Left lung (tissue), 10 donors: ENCODE data around the gene EHD2. TPM values are rescaled to one million over a fixed set of nuclear protein-coding genes. Genes with fewer than 3 reads are reported as not detected.
A peak's percentile ranks its signal among the peaks of the same experiment; 100 is the strongest.

Source experiments
- ATAC-seq: fragments of 200-7000 bp; cut with Tn5 transposase; one replicate; pipeline ENCODE4 v1.9.1; 2020; ENCODE audit warnings: moderate library complexity
- DNase-seq, 4 donors: peaks; one replicate each; pipeline ENCODE4 v3.0.0-alpha.2; 2013 to 2020
- H3K27ac ChIP-seq, 2 donors: fragments of 200-600 bp; sonication (generic) in 1 of 2; one replicate each; pipeline versions ENCODE4 v1.5.0 to v1.8.0; 2020 to 2021
- H3K27me3 ChIP-seq, 2 donors: fragments of 200-600 bp; sonication (generic) in 1 of 2; one replicate each; pipeline versions ENCODE4 v1.5.0 to v1.8.0; 2020 to 2021
- H3K36me3 ChIP-seq, 2 donors: fragments of 200-600 bp; sonication (generic) in 1 of 2; one replicate each; pipeline versions ENCODE4 v1.5.0 to v1.8.0; 2020 to 2021
- H3K4me1 ChIP-seq, 2 donors: fragments of 200-600 bp; one replicate each; pipeline ENCODE4 v1.8.0; 2021
- H3K4me3 ChIP-seq, 2 donors: fragments of 200-600 bp; sonication (generic) in 1 of 2; one replicate each; pipeline versions ENCODE4 v1.5.0 to v1.8.0; 2020 to 2021; ENCODE audit warnings: mild to moderate bottlenecking in 1 of 2
- H3K9me3 ChIP-seq, 2 donors: fragments of 200-600 bp; sonication (generic) in 1 of 2; one replicate each; pipeline versions ENCODE4 v1.5.0 to v1.8.0; 2020 to 2021
- intact Hi-C, 2 donors: fragments of 100-400 bp; cut with DNase I; formaldehyde crosslinking; loops; one replicate each; pipeline versions ENCODE4 v1.11.2 to v1.14.2; 2022
- polyA plus RNA-seq, 6 donors: library from polyadenylated mRNA; unstranded; fragments of 120-200 nt; gene quantifications; one replicate each; pipeline ENCODE4 v1.2.1, GENCODE V29; 2013; ENCODE audit not compliant: insufficient read length in 6 of 6
- total RNA-seq, 2 donors: library from RNA; stranded (reverse); fragmentation: NEBNext Ultra II Directional; extraction: Animal tissue kit (Norgen Biotek cat#: 25700); gene quantifications; one replicate each; pipeline ENCODE4 v1.2.1, GENCODE V29; 2021
- TF ChIP-seq, protein P1 (sequence below), 2 donors: fragments of 200-600 bp; sonication (generic) in 1 of 2; IDR thresholded peaks; one replicate each; pipeline versions ENCODE4 v1.5.0 to v1.8.0; 2021; ENCODE audit warnings: antibody characterized with exemption in 2 of 2
- donor health status: DM: no; HTN: yes; CAD: no.
- donor health status: DM: no; HTN: no; CAD: no.

The EHD2 gene
- total and polyA plus RNA-seq, 8 donors = 97.3 to 263 (median 130) TPM

DNA sequence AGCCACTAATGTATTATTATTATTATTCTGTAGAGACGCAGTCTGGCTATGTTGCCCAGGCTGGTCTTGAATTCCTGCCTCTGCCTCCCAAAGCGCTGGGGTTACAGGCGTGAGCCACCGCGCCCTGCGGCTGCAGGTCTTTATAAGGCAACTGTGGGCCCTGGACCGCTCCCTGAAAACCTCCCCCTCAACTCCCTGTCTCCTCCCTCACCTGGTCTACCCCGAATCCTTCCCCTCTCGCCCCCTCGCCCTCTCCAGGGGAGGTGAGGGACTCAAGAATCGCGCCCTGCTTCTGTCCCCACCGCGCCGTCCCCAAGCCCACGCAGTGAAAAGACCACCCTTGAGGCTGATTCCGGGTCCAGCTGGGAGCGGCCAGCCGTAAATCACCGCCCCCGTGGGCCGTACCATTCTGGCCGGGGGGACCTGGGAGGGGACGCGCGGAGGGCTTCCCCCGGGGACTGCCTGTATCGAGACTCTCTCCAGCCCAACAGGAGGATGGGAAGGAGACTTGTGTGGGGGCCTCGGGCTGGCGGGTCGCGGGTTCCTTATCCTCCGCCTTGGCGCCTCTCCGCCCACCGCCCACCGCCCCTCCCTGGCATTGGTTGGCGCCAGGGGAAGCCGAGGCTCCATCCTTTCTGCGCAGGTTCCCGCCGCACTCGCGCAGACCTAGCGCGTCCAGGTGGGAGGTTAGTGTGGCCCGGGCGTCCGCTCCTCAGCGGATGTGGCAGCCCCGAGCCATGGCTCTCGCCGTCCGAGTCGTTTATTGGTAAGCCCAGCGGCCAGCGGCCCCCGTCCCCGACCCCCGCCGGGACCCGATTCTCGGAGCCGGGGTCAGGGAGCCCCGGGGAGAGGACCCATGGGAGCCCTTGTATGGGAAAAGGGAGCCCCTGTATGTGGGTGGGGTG is 65.1 kb downstream of the EHD2 start, which contains the start of gene SELENOW:
SELENOW (plus strand) TSS at position 655 of the 905 bp plus-strand sequence; CDS start at position 738, 83 bp downstream.
- DNase-seq = peak; percentile 76 to 92 (median 82)
- peak; percentile 90 for ATAC-seq
- H3K36me3 ChIP-seq = peaks cover 0 to 26% of the 10 kb centered on the region in 2 donors
- TF ChIP-seq, protein P1, sequence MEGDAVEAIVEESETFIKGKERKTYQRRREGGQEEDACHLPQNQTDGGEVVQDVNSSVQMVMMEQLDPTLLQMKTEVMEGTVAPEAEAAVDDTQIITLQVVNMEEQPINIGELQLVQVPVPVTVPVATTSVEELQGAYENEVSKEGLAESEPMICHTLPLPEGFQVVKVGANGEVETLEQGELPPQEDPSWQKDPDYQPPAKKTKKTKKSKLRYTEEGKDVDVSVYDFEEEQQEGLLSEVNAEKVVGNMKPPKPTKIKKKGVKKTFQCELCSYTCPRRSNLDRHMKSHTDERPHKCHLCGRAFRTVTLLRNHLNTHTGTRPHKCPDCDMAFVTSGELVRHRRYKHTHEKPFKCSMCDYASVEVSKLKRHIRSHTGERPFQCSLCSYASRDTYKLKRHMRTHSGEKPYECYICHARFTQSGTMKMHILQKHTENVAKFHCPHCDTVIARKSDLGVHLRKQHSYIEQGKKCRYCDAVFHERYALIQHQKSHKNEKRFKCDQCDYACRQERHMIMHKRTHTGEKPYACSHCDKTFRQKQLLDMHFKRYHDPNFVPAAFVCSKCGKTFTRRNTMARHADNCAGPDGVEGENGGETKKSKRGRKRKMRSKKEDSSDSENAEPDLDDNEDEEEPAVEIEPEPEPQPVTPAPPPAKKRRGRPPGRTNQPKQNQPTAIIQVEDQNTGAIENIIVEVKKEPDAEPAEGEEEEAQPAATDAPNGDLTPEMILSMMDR (IDR thresholded peaks at IDR 0.05) = no peak
- peak within 1 kb of the TSS; percentile 74 to 92 for H3K4me3 ChIP-seq
- no peaks in the 10 kb centered on the region for H3K9me3 ChIP-seq
- no peaks in the 10 kb centered on the region for H3K27me3 ChIP-seq
- H3K27ac ChIP-seq = peak within 1 kb of the TSS; percentile 94 to 98
- intact Hi-C loops = no loop called here
- H3K4me1 ChIP-seq = peaks cover 29 to 31% of the 10 kb centered on the region in 2 donors

DNA sequence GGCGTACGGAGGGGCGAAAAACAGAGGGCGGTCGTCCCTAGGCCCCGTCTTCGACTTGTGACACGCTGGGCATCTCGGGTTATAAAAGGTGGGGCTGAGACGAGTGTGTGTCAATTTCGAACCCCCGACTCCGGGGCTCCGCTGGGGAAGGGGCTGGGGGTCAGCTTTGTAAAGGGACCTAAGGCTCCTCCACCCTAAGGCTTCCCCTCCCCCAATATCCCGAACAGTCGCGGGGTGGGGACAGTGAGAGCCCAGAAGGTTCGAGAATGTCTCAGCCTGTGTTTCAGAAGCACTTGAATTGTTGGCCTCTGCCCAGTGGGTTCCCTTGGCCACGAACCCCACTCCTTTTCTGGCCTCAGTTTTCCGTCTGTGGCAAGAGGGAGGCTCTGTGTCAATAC is 65.7 kb downstream of the EHD2 start:
- Histone ChIP-seq H3K4me3 (peak overlapping the region; percentile 74 to 92), H3K27me3 (no peaks in the 10 kb centered on the region), H3K36me3 (peaks cover 0 to 32% of the 10 kb centered on the region in 2 donors), H3K4me1 (peaks cover 29 to 31% of the 10 kb centered on the region in 2 donors), H3K27ac (peak overlapping the region; percentile 94 to 98), H3K9me3 (no peaks in the 10 kb centered on the region)
- ATAC-seq (peak; percentile 59), DNase-seq (peak in 3 of 4 donors; percentile 26 to 52 (median 37))
- TF ChIP-seq, protein P1 (IDR thresholded peaks at IDR 0.05) = no peak
- intact Hi-C loops = no loop called here

DNA sequence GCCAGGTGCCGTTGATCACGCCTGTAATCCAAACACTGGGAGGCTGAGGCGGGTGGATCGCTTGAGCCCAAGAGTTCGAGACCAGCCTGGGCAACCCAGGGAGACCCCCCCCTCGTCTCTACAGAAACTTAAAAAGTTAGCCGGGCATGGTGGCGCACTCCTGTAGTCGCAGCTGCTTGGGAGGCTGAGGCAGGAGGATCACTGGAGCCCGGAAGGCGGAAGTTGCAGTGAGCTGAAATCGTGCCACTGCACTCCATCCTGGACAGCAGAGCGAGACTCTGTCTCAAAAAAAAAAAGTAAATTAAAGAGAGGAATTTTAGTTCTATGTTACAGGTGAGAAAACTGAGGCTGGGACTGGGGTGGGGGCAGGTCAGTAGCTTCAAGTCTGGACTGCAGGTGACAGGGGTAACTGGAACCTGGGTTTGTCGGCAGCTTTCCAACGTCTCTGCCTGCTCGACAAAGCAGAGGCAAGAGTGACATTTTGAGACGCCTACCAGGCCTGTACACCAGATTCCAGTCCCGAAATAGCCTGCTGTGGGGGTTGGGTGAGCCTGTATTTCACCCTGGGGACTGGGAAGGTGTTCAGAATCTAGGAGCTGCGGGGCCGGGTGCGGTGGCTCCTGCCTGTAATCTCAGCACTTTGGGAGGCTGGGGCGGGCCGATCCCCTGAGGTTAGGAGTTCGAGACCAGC is 66.4 kb downstream of the EHD2 start:
- Histone ChIP-seq H3K4me3 (peak overlapping the region; percentile 74 to 92), H3K4me1 (peaks cover 29 to 31% of the 10 kb centered on the region in 2 donors), H3K27me3 (no peaks in the 10 kb centered on the region), H3K36me3 (peaks cover 0 to 39% of the 10 kb centered on the region in 2 donors), H3K27ac (peak overlapping the region; percentile 94 to 98), H3K9me3 (no peaks in the 10 kb centered on the region)
- TF ChIP-seq, protein P1 (IDR thresholded peaks at IDR 0.05) = no peak
- DNase-seq (peak in 1 of 4 donors; percentile 60), ATAC-seq (peak; percentile 25)
- intact Hi-C loops = loop anchor here in 1 of 2 donors (10.0 kb wide), 1 partner anchor 65 kb away; the partner anchor contains the start of gene EHD2

DNA sequence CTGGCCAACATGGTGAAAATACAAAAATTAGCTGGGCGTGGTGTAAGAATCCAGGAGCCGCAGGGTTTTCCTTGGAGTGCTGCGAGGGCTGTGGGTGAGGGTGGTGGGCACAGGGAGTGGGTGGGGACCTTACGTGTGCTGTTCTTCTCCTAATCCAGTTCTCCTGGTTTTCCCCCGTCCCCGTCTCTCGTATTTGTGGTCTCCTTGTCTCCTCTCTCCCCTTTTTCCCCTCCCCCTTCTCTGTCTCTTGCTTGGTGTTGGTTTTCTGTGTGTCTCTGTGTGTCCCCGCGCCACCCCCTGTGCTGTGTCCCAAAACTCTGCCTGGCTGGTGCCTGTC is 67.0 kb downstream of the EHD2 start:
- Histone ChIP-seq H3K9me3 (no peaks in the 10 kb centered on the region), H3K27me3 (no peaks in the 10 kb centered on the region), H3K4me1 (peaks cover 29 to 31% of the 10 kb centered on the region in 2 donors), H3K4me3 (peak overlapping the region; percentile 74 to 92), H3K36me3 (peaks cover 0 to 44% of the 10 kb centered on the region in 2 donors), H3K27ac (peak overlapping the region; percentile 94 to 98)
- intact Hi-C loops = loop anchor here in 1 of 2 donors (10.0 kb wide), 1 partner anchor 65 kb away; the partner anchor contains the start of gene EHD2
- ATAC-seq = no peak
- TF ChIP-seq, protein P1 (IDR thresholded peaks at IDR 0.05) = no peak
- no peak for DNase-seq
